GM23248 (cell line): ENCODE results near the gene CORIN.

ENCODE experiments used
- EZH2 ChIP-seq: fragments of 200-600 bp; sonication (generic); IDR thresholded peaks from 2 replicates; pipeline ENCODE4 v1.6.1; 2018; ENCODE audit warnings: antibody characterized with exemption, mild to moderate bottlenecking; ENCODE audit not compliant: insufficient read depth, poor library complexity, severe bottlenecking
- EZH2phosphoT487 ChIP-seq: fragments of 200-600 bp; sonication (generic); IDR thresholded peaks from 2 replicates; pipeline ENCODE4 v1.6.1; 2018; ENCODE audit warnings: antibody characterized with exemption, moderate library complexity, mild to moderate bottlenecking, low read depth; ENCODE audit not compliant: insufficient read depth

GRCh38 chr4:47816748-47817147, 21.1 kb downstream of the CORIN start:
- TF ChIP-seq EZH2 = no peak
- TF ChIP-seq EZH2phosphoT487 = no peak
